Lower lobe of right lung (tissue), 2 donors: ENCODE data around the gene FOXP1. TPM values are rescaled to one million over a fixed set of nuclear protein-coding genes. Genes with fewer than 3 reads are reported as not detected.
"Not testable (repeated sequence)": the region's sequence is repeated elsewhere in the genome, so short reads cannot be mapped to it uniquely, and the experiment has no call there.

Source experiments
- ATAC-seq, 2 donors: fragments of 200-7000 bp; cut with Tn5 transposase; one replicate each; pipeline ENCODE4 v1.9.1; 2020 to 2022; ENCODE audit warnings: mild to moderate bottlenecking in 2 of 2, moderate library complexity in 2 of 2
- DNase-seq: peaks from one replicate; pipeline ENCODE4 v3.0.0-alpha.2; 2020
- H3K27ac ChIP-seq: fragments of 200-600 bp; one replicate; pipeline ENCODE4 v1.8.0; 2022
- H3K27me3 ChIP-seq: fragments of 200-600 bp; one replicate; pipeline ENCODE4 v1.8.0; 2022; ENCODE audit warnings: low read depth
- H3K36me3 ChIP-seq: fragments of 200-600 bp; one replicate; pipeline ENCODE4 v1.8.0; 2022; ENCODE audit warnings: mild to moderate bottlenecking
- H3K4me1 ChIP-seq: fragments of 200-600 bp; one replicate; pipeline ENCODE4 v1.8.0; 2022
- H3K4me3 ChIP-seq: fragments of 200-600 bp; one replicate; pipeline ENCODE4 v1.8.0; 2022; ENCODE audit warnings: mild to moderate bottlenecking
- H3K9me3 ChIP-seq: fragments of 200-600 bp; one replicate; pipeline ENCODE4 v1.8.0; 2022
- CTCF ChIP-seq: fragments of 200-600 bp; IDR thresholded peaks from one replicate; pipeline ENCODE4 v1.8.0; 2022; ENCODE audit warnings: antibody characterized with exemption, mild to moderate bottlenecking
- intact Hi-C: fragments of 100-400 bp; cut with DNase I; formaldehyde crosslinking; loops from one replicate; pipeline ENCODE4 v1.11.0; 2022
- total RNA-seq: library from RNA; stranded (reverse); fragmentation: NEBNext Ultra II Directional; extraction: Animal tissue kit (Norgen Biotek cat#: 25700); gene quantifications from one replicate; pipeline ENCODE4 v1.2.1, GENCODE V29; 2021
- donor health status: DM: no; HTN: yes; CAD: no; lungs with severe emphysema.

Gene FOXP1
- total RNA-seq, 1 donor from 2014 or later, result 138 TPM

GRCh38 chr3:71330505-71330904 is 253.0 kb downstream of the FOXP1 start:
- Histone ChIP-seq H3K4me3 (no peak overlapping the region), H3K27ac (no peak overlapping the region), H3K9me3 (no peaks in the 10 kb centered on the region), H3K27me3 (no peaks in the 10 kb centered on the region), H3K4me1 (no peaks in the 10 kb centered on the region), H3K36me3 (peaks cover 8% of the 10 kb centered on the region)
- DNase-seq (no peak), ATAC-seq (no peak)
- intact Hi-C loops, result no loop called here
- TF ChIP-seq CTCF, result no peak

DNA sequence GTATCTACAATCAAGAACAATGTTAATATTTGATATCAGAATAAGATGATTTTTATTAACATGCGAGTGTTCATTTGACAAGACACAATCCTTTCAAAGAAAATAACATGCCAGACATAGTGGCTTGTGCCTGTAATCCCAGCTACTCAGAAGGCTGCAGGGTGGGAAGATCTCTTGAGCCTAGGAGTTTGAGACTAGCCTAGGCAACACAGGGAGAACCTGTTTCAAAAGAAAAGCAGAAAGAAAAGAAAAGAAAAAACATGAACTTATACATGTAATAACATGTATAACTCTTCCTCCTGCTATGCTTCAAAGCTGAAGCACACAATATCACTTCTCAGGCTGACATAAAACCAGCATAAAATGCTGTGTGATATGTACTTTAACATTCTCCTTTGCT is 253.7 kb downstream of the FOXP1 start:
- H3K4me3 ChIP-seq, result no peak overlapping the region
- peaks cover 8% of the 10 kb centered on the region for H3K36me3 ChIP-seq
- no peaks in the 10 kb centered on the region for H3K9me3 ChIP-seq
- intact Hi-C loops, result no loop called here
- no peak for DNase-seq
- H3K4me1 ChIP-seq, result no peaks in the 10 kb centered on the region
- H3K27ac ChIP-seq, result no peak overlapping the region
- TF ChIP-seq CTCF, result no peak
- ATAC-seq, result no peak
- no peaks in the 10 kb centered on the region for H3K27me3 ChIP-seq

- Histone ChIP-seq H3K9me3 (no peaks in the 10 kb centered on the region), H3K4me1 (no peaks in the 10 kb centered on the region), H3K27me3 (no peaks in the 10 kb centered on the region), H3K27ac (no peak overlapping the region), H3K36me3 (peaks cover 4% of the 10 kb centered on the region), H3K4me3 (no peak overlapping the region)
- ATAC-seq (no peak), DNase-seq (no peak)
- intact Hi-C loops, result no loop called here
- no peak for TF ChIP-seq CTCF
These were observed 254.6 kb downstream of the FOXP1 start for GRCh38 chr3:71328926-71329325.

GRCh38 chr3:71327936-71328335 is 255.6 kb downstream of the FOXP1 start:
- Histone ChIP-seq H3K9me3 (no peaks in the 10 kb centered on the region), H3K36me3 (no peaks in the 10 kb centered on the region), H3K4me3 (no peak overlapping the region), H3K27me3 (no peaks in the 10 kb centered on the region), H3K4me1 (no peaks in the 10 kb centered on the region), H3K27ac (no peak overlapping the region)
- intact Hi-C loops, result no loop called here
- ATAC-seq (no peak), DNase-seq (no peak)
- TF ChIP-seq CTCF, result no peak

DNA sequence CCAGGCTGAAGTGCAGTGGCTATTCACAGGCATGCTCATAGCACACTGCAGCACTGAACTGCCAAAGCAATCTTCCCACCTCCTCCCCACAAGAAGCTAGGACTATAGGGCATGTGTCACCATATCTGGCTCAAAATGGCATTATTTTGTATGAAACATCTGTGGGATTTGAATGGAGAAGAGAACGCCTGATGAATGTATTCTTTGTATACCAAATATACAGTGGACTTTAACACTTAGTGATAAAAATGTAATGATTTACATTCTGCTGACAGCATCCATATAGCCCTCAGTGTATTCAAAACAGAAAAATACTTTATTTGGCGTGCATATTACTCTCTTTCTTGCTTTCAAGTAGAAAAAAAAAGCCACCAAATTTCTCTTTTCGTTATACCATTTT is 257.8 kb downstream of the FOXP1 start:
- ATAC-seq (no peak), DNase-seq (no peak)
- no peak for TF ChIP-seq CTCF
- intact Hi-C loops, result no loop called here
- Histone ChIP-seq H3K4me1 (no peaks in the 10 kb centered on the region), H3K36me3 (no peaks in the 10 kb centered on the region), H3K27ac (no peak overlapping the region), H3K4me3 (no peak overlapping the region), H3K27me3 (no peaks in the 10 kb centered on the region), H3K9me3 (no peaks in the 10 kb centered on the region)

DNA sequence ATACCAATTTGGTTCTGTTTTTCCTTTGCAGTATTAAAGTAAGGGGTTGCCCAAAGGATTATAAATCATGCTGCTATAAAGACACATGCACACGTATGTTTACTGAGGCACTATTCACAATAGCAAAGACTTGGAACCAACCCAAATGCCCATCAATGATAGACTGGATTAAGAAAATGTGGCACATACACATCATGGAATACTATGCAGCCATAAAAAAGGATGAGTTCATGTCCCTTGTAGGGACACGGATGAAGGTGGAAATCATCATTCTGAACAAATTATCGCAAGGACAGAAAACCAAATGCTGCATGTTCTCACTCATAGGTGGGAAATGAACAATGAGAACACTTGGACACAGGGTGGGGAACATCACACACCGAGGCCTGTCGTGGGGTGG is 259.3 kb downstream of the FOXP1 start:
- H3K4me1 ChIP-seq, H3K27me3 ChIP-seq, H3K9me3 ChIP-seq, H3K27ac ChIP-seq, intact Hi-C loops, H3K4me3 ChIP-seq, H3K36me3 ChIP-seq, DNase-seq, ATAC-seq: not testable (repeated sequence)
